Loucy (cell line): ENCODE results near the gene SERPINB7.

ENCODE experiments used
- EZH2phosphoT487 ChIP-seq: fragments of 200-600 bp; IDR thresholded peaks from 2 replicates; pipeline ENCODE4 v1.6.1; 2018; ENCODE audit warnings: antibody characterized with exemption, mild to moderate bottlenecking, moderate library complexity, borderline replicate concordance
- TF ChIP-seq, protein P1 (sequence below): fragments of 200-600 bp; sonication (generic); conservative IDR thresholded peaks from 2 replicates; pipeline ENCODE4 v1.5.1; 2014; ENCODE audit warnings: mild to moderate bottlenecking, antibody characterized with exemption, low read length

GRCh38 chr18:63749489-63749888, 25.7 kb upstream of the SERPINB7 start:
- TF ChIP-seq, protein P1, sequence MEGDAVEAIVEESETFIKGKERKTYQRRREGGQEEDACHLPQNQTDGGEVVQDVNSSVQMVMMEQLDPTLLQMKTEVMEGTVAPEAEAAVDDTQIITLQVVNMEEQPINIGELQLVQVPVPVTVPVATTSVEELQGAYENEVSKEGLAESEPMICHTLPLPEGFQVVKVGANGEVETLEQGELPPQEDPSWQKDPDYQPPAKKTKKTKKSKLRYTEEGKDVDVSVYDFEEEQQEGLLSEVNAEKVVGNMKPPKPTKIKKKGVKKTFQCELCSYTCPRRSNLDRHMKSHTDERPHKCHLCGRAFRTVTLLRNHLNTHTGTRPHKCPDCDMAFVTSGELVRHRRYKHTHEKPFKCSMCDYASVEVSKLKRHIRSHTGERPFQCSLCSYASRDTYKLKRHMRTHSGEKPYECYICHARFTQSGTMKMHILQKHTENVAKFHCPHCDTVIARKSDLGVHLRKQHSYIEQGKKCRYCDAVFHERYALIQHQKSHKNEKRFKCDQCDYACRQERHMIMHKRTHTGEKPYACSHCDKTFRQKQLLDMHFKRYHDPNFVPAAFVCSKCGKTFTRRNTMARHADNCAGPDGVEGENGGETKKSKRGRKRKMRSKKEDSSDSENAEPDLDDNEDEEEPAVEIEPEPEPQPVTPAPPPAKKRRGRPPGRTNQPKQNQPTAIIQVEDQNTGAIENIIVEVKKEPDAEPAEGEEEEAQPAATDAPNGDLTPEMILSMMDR = no peak
- TF ChIP-seq EZH2phosphoT487 = no peak
